A549 (cell line): ENCODE data around the gene CDHR2. TPM values are rescaled to one million over a fixed set of nuclear protein-coding genes. Genes with fewer than 3 reads are reported as not detected.

Experiments used
- ATAC-seq, 2 experiments: fragments of 200-7000 bp in 1 of 2; fragments of >200 bp in 1 of 2; cut with Nextera tagmentation in 1 of 2; cut with Tn5 transposase in 1 of 2; 3 replicates each; pipeline versions ENCODE4 v1.8.0 to v1.9.1; 2018 to 2020; ENCODE audit warnings: mild to moderate bottlenecking in 1 of 2, moderate library complexity in 1 of 2
- CTCF ChIA-PET: fragments of 300-600 bp; sonication (Branson Sonifier 250); formaldehyde crosslinking; extraction: SDS; loops from one replicate; lab custom pipeline; 2021; ENCODE audit warnings: antibody characterized with exemption, inconsistent platforms; lab: Yijun Ruan, JAX
- POLR2A ChIA-PET: fragments of 350-600 bp; formaldehyde crosslinking; extraction: SDS; loops from one replicate; lab custom pipeline; 2021; ENCODE audit warnings: antibody characterized with exemption, inconsistent platforms; lab: Yijun Ruan, JAX
- DNase-seq, 2 experiments: peaks; one replicate each; pipeline versions ENCODE4 v3.0.0 to v3.0.0-alpha.2; 2011 to 2016; ENCODE audit warnings: low read depth in 1 of 2, low spot score in 1 of 2
- FAIRE-seq: peaks from 2 replicates; lab custom pipeline; 2011; peaks lifted over from hg19 to GRCh38; lab: Jason Lieb, UNC
- H3K27ac ChIP-seq, 2 experiments: fragments of >200 bp; sonication (Bioruptor Twin); formaldehyde crosslinking; 3 replicates each; pipeline ENCODE4 v1.5.1; 2016 to 2017
- H3K4me1 ChIP-seq: fragments of >200 bp; sonication (Bioruptor Twin); formaldehyde crosslinking; 3 replicates; pipeline ENCODE4 v1.6.1; 2016
- H3K4me2 ChIP-seq: fragments of >200 bp; sonication (Bioruptor Twin); formaldehyde crosslinking; 3 replicates; pipeline ENCODE4 v1.6.1; 2016
- H3K4me3 ChIP-seq: fragments of >200 bp; sonication (Bioruptor Twin); formaldehyde crosslinking; 3 replicates; pipeline ENCODE4 v1.5.1; 2016
- H3K9me3 ChIP-seq: fragments of >200 bp; sonication (Bioruptor Twin); formaldehyde crosslinking; 3 replicates; pipeline ENCODE4 v1.6.1; 2016
- BCL3 ChIP-seq: fragments of >200 bp; sonication (Bioruptor Twin); formaldehyde crosslinking; IDR thresholded peaks from 3 replicates; pipeline ENCODE4 v1.6.1; 2016
- BHLHE40 ChIP-seq: IDR thresholded peaks from 2 replicates; pipeline ENCODE4 v1.6.1; 2012; ENCODE audit warnings: low read depth, low read length, inconsistent platforms
- CBX2 ChIP-seq: fragments of 200-600 bp; sonication (generic); IDR thresholded peaks from 2 replicates; pipeline ENCODE4 v1.6.1; 2016; ENCODE audit warnings: low read depth, mild to moderate bottlenecking, borderline replicate concordance
- CBX8 ChIP-seq: fragments of 200-600 bp; sonication (generic); IDR thresholded peaks from 2 replicates; pipeline ENCODE4 v1.6.1; 2016
- CHD4 ChIP-seq: fragments of 200-600 bp; sonication (generic); IDR thresholded peaks from 2 replicates; pipeline ENCODE4 v1.6.1; 2016; ENCODE audit warnings: antibody characterized with exemption, mild to moderate bottlenecking, borderline replicate concordance
- ESRRA ChIP-seq: fragments of 150-350 bp; IDR thresholded peaks from 2 replicates; pipeline ENCODE4 v1.6.1; 2014; ENCODE audit warnings: mild to moderate bottlenecking, low read length, borderline replicate concordance
- FOSB ChIP-seq: fragments of 250-450 bp; sonication (Bioruptor Pico); IDR thresholded peaks from 2 replicates; pipeline ENCODE4 v1.5.0; 2020; ENCODE audit warnings: mild to moderate bottlenecking, moderate library complexity
- FOSL2 ChIP-seq, 2 experiments: fragments of 450-650 bp in 1 of 2; fragments of >200 bp in 1 of 2; sonication (Bioruptor Twin) in 1 of 2; formaldehyde crosslinking; IDR thresholded peaks; 2 replicates each; pipeline versions ENCODE4 v1.5.0 to v1.6.1; 2016 to 2020; ENCODE audit warnings: mild to moderate bottlenecking in 1 of 2, moderate library complexity in 1 of 2
- KDM1A ChIP-seq: fragments of 200-600 bp; sonication (generic); IDR thresholded peaks from 2 replicates; pipeline ENCODE4 v1.6.1; 2016; ENCODE audit warnings: low read depth, mild to moderate bottlenecking
- MAFK ChIP-seq: fragments of 450-650 bp; IDR thresholded peaks from 2 replicates; pipeline ENCODE4 v1.6.1; 2014; ENCODE audit not compliant: partially characterized antibody
- MAZ ChIP-seq: fragments of 150-350 bp; IDR thresholded peaks from 2 replicates; pipeline ENCODE4 v1.6.1; 2014; ENCODE audit warnings: antibody characterized with exemption, low read depth, low read length, borderline replicate concordance
- POLR2AphosphoS2 ChIP-seq: conservative IDR thresholded peaks from 2 replicates; pipeline ENCODE4 v1.6.1; 2012; ENCODE audit warnings: low read length, improper control_type of control experiment, inconsistent platforms
- REST ChIP-seq: fragments of 200-600 bp; sonication (generic); IDR thresholded peaks from 2 replicates; pipeline ENCODE4 v1.6.1; 2016; ENCODE audit warnings: antibody characterized with exemption, mild to moderate bottlenecking, moderate library complexity
- RFX5 ChIP-seq: fragments of 450-650 bp; IDR thresholded peaks from 2 replicates; pipeline ENCODE4 v1.7.1; 2014; ENCODE audit warnings: antibody characterized with exemption, mild to moderate bottlenecking, moderate library complexity
- RNF2 ChIP-seq: fragments of 200-600 bp; sonication (generic); IDR thresholded peaks from 2 replicates; pipeline ENCODE4 v1.6.1; 2016; ENCODE audit warnings: low read depth, mild to moderate bottlenecking, antibody characterized with exemption, moderate library complexity, borderline replicate concordance
- ZC3H11A ChIP-seq: fragments of 450-650 bp; IDR thresholded peaks from 2 replicates; pipeline ENCODE4 v1.6.1; 2014; ENCODE audit warnings: antibody characterized with exemption, mild to moderate bottlenecking
- ZNF302 ChIP-seq: fragments of 250-450 bp; sonication (Bioruptor Pico); IDR thresholded peaks from 2 replicates; pipeline ENCODE4 v1.9.0; 2021; ENCODE audit warnings: inconsistent platforms, mild to moderate bottlenecking, moderate library complexity
- WGBS: methylation state at CpG from one replicate; pipeline ENCODE4 v1.1.6; 2017; ENCODE audit errors: missing lambda C conversion rate; 5-methylcytosine and 5-hydroxymethylcytosine counted together
- polyA minus RNA-seq: library from RNA; depleted of rRNA, polyadenylated mRNA; stranded (reverse); fragments of >200 nt; gene quantifications from 2 replicates; pipeline ENCODE4 v1.2.3, GENCODE V29; 2011; rRNA and poly(A)+ RNA removed
- polyA plus RNA-seq, 4 experiments: library from polyadenylated mRNA; depleted of rRNA in 3 of 4; stranded (reverse); fragments of >200 nt; fragmentation: RNase III in 1 of 4; extraction: RNeasy Plus Mini Kit Qiagen cat#74134 plus additional on column Dnase treatment in 1 of 4; gene quantifications; 2 replicates in 3 of 4; 3 replicates in 1 of 4; pipeline ENCODE4 v1.2.3, GENCODE V29; 2011 to 2017

Gene CDHR2
- polyA plus RNA-seq (2011; rRNA removed) (0.08 and 0.09 TPM in 2 replicates), polyA plus RNA-seq (2017; fragmentation: RNase III; extraction: RNeasy Plus Mini Kit Qiagen cat#74134 plus additional on column Dnase treatment) (not detected in 3 replicates), polyA minus RNA-seq (0.10 and 0.12 TPM in 2 replicates)
- polyA plus RNA-seq (2012; cell fraction: cytosol; rRNA removed), result 0.01 TPM in 1 of 2 replicates, not detected in the other
- polyA plus RNA-seq (2012; cell fraction: nucleus; rRNA removed), result 0.10 and 0.38 TPM in 2 replicates

GRCh38 chr5:176548967-176549444 is at the start of gene CDHR2:
CDHR2 (plus strand) TSS chr5:176549342; CDS start chr5:176565353, 16,011 bp downstream.
- Histone ChIP-seq H3K9me3 (no peaks in the 10 kb centered on the region), H3K4me2 (no peak within 1 kb of the TSS), H3K27ac (0 out of 6 replicates have a peak within 1 kb of the TSS, but pooled peaks of 1 of the 2 experiments have one; percentile 10), H3K4me1 (peaks cover 46% of the 10 kb centered on the region), H3K4me3 (no peak within 1 kb of the TSS)
- ATAC-seq, result no peak
- POLR2A ChIA-PET, result interaction anchor here (1.0 kb wide), 1 partner anchor 102 kb away, joined by 3 read pairs; no protein-coding TSS in a partner anchor
- 82% methylated on average over 15 of the region's 18 CpGs for WGBS
- no peak for FAIRE-seq
- no peak for DNase-seq
- TF ChIP-seq ZC3H11A (no peak), RFX5 (no peak), FOSB (CRISPR knock-in tag) (no peak), MAFK (no peak), CHD4 (no peak), BCL3 (no peak), ZNF302 (CRISPR knock-in tag) (no peak), CBX2 (no peak), RNF2 (no peak), ESRRA (no peak), FOSL2 (IDR thresholded peaks at IDR 0.05) (no peak), FOSL2 (CRISPR knock-in tag; IDR thresholded peaks at IDR 0.05) (no peak), MAZ (no peak), BHLHE40 (no peak), REST (no peak), POLR2AphosphoS2 (no peak), CBX8 (no peak)
- CTCF ChIA-PET, result interaction anchor here (1.0 to 4.3 kb wide), 5 partner anchors 12 to 132 kb away, joined by 3 to 18 read pairs (median 4); partner anchors contain the start of gene RNF44

- H3K9me3 ChIP-seq, result no peaks in the 10 kb centered on the region
- no peak overlapping the region for H3K4me3 ChIP-seq
- 95% methylated on average over 3 of the region's 3 CpGs for WGBS
- CTCF ChIA-PET, result interaction anchor here (0.8 to 1.7 kb wide), 3 partner anchors 12 to 18 kb away, joined by 3 to 5 read pairs (median 3); no protein-coding TSS in a partner anchor
- DNase-seq (no peak), ATAC-seq (no peak), FAIRE-seq (no peak)
- H3K4me1 ChIP-seq, result peaks cover 18% of the 10 kb centered on the region; the same call in 2 of the 3 replicates
- no peak overlapping the region for H3K4me2 ChIP-seq
- POLR2A ChIA-PET, result no interaction called here
- TF ChIP-seq KDM1A (0 out of 2 replicates have a peak, but pooled peaks have one; percentile 24), ZC3H11A (no peak)
- H3K27ac ChIP-seq, result no peak overlapping the region
Measured at GRCh38 chr5:176500511-176500910, 48.6 kb upstream of the CDHR2 start.
